ENCODE results near the gene TRIM65. TPM values are rescaled to one million over a fixed set of nuclear protein-coding genes. Genes with fewer than 3 reads are reported as not detected.

Gene TRIM65
- total and polyA plus RNA-seq, 8 donors = 8.2 to 13.1 (median 10.5) TPM

DNA sequence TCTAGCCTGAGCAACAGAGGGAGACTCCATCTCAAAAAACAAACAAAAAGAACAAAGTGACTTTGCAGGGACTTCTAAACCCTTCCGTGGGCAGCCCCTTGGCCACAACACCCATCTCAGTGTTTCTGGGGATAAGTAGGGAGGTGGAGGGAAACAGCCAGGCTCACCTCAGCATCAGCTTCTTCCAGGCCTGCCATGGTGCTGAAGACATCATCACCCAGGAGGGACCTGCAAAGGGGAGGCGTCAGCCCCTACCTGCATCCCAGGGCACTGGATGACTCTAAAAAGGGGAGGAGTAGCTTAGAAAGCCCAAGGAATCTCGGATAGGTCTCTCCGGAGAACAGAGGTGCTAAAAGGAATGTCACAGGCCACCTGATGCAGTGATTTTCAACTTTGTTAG is 34.3 kb upstream of the TRIM65 start:
- DNase-seq (peak in 1 of 6 donors; percentile 15), FAIRE-seq (no peak), ATAC-seq (no peak)
- H3K9me3 ChIP-seq = no peaks in the 10 kb centered on the region
- 83 to 88% methylated on average over 4 of the region's 4 CpGs for WGBS, 2 donors
- H3K36me3 ChIP-seq = no peaks in the 10 kb centered on the region
- intact Hi-C loops (cut with DNase I) = no loop called here
- H3K4me3 ChIP-seq = no peak overlapping the region
- H3K27ac ChIP-seq = no peak overlapping the region
- TF ChIP-seq, protein P1, sequence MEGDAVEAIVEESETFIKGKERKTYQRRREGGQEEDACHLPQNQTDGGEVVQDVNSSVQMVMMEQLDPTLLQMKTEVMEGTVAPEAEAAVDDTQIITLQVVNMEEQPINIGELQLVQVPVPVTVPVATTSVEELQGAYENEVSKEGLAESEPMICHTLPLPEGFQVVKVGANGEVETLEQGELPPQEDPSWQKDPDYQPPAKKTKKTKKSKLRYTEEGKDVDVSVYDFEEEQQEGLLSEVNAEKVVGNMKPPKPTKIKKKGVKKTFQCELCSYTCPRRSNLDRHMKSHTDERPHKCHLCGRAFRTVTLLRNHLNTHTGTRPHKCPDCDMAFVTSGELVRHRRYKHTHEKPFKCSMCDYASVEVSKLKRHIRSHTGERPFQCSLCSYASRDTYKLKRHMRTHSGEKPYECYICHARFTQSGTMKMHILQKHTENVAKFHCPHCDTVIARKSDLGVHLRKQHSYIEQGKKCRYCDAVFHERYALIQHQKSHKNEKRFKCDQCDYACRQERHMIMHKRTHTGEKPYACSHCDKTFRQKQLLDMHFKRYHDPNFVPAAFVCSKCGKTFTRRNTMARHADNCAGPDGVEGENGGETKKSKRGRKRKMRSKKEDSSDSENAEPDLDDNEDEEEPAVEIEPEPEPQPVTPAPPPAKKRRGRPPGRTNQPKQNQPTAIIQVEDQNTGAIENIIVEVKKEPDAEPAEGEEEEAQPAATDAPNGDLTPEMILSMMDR (IDR thresholded peaks at IDR 0.05) = no peak
- H3K27me3 ChIP-seq = no peaks in the 10 kb centered on the region
- H3K4me1 ChIP-seq = no peaks in the 10 kb centered on the region

DNA sequence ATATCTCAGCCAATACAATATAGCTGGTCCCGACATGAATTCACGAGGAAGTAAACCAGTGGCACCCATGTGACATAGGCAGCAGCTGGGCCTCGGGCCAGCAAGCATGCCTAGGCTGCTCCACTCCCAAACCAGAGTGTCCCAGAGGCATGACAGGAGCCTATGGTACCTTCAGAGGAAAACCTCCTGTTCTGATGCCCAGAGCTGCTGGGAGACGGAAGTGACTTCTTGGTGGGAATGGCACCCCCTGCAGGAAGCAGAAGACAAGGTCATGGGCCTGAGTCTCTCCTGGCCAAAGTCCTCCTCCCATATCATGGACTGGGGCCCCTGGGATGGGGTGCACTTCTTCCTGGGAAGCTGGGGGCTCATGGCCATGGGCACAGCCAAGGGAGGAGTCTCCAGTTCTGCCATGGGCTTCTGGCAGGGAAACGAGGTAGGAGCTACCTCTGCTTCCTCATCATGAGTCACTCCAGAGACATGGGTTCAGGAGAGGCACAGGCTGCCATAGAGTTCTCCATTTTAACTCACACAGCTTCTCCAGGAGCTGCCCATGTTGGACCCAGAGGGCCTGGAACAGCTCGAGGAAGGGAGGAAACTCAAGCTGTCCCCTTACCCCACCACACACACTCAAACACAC is 30.7 kb upstream of the TRIM65 start:
- no peak for FAIRE-seq
- intact Hi-C loops (cut with DNase I) = no loop called here

DNA sequence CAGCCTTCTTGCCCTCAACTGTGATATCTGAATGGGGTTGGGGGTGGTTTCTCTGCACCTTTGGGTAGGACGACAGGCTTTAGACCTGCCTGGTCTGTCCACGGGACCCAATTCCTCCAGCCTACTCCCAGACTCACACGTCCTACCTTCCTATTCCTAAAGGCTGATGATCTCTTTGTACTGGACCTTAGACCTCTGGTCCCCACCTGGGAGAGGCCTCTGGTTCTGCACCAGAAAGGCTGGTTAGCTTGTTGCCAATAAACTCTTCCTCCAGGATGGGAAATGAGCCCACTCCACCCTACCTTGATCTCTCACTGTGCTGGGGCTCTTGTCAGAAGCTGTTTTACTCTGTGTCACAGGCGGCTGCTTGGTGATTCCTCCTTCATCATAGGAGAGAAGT is 29.7 kb upstream of the TRIM65 start:
- no peak for ATAC-seq
- 86 to 90% methylated on average over 4 of the region's 4 CpGs for WGBS, 2 donors
- intact Hi-C loops (cut with DNase I) = no loop called here

More for the DNA sequence above, 30.7 kb upstream of the TRIM65 start:
- Histone ChIP-seq H3K4me3 (no peak overlapping the region), H3K4me1 (no peaks in the 10 kb centered on the region), H3K36me3 (no peaks in the 10 kb centered on the region), H3K27ac (no peak overlapping the region), H3K9me3 (no peaks in the 10 kb centered on the region), H3K27me3 (no peaks in the 10 kb centered on the region)
- TF ChIP-seq, protein P1 (IDR thresholded peaks at IDR 0.05) = peak in 1 of 4 donors; percentile 12
- DNase-seq = peak in 1 of 6 donors; percentile 22
- WGBS, 2 donors = 65 to 71% methylated on average over 6 of the region's 6 CpGs
- peak in 3 of 4 donors; percentile 57 to 74 (median 57) for ATAC-seq

DNA sequence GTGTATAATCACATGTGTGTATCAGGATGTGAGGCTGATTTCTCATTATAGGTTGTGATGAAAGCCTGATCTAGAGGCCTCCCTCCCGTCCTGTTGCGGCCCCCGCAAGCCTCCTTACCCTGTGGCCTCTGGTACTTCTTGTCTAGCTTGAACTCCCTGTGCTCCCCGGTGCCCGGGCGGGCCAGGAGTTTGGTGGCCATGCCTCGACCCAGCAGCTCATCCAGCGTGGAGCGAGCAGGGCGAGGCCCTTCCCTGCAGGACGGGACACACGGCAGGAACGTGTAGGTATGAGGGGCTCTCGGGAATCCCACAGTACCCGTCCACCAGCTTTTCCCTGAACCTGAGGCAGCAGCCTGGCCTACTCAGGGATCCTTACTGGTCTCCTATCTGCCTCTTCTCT is 29.2 kb upstream of the TRIM65 start:
- DNase-seq (peak in 1 of 6 donors; percentile 42), ATAC-seq (no peak), FAIRE-seq (no peak)
- TF ChIP-seq, protein P1 (IDR thresholded peaks at IDR 0.05) = no peak
- WGBS, 2 donors = 95 to 96% methylated on average over 15 of the region's 15 CpGs
- Histone ChIP-seq H3K27me3 (no peaks in the 10 kb centered on the region), H3K27ac (no peak overlapping the region), H3K36me3 (no peaks in the 10 kb centered on the region), H3K4me1 (no peaks in the 10 kb centered on the region), H3K9me3 (no peaks in the 10 kb centered on the region), H3K4me3 (no peak overlapping the region)
- intact Hi-C loops (cut with DNase I) = no loop called here

More for the DNA sequence above, 29.7 kb upstream of the TRIM65 start:
- Histone ChIP-seq H3K4me3 (no peak overlapping the region), H3K27me3 (no peaks in the 10 kb centered on the region), H3K4me1 (no peaks in the 10 kb centered on the region), H3K36me3 (no peaks in the 10 kb centered on the region), H3K9me3 (no peaks in the 10 kb centered on the region), H3K27ac (no peak overlapping the region)
- TF ChIP-seq, protein P1 (IDR thresholded peaks at IDR 0.05) = no peak
- peak in 1 of 6 donors; percentile 6 for DNase-seq
- no peak for FAIRE-seq

DNA sequence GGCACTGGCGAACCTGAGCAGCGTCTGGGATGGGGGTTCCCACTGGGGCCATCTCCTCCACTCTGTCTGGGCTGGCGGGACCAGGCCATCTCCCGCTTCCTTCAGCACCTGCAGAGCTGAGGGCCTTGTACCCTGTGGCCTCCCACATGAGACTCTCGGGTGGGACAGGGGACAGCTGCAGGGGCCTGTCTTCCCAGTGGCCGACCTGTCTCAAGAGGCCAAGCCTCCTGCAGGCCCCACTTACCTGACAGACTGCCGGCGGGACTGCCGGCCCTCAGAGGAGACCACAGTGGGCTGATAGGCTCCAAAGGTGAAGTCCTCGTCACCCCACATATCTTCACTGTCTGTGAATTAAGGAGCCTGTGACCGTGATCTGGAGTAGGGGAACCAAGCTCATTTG is 28.4 kb upstream of the TRIM65 start:
- H3K27ac ChIP-seq = no peak overlapping the region
- FAIRE-seq (no peak), ATAC-seq (no peak), DNase-seq (peak in 1 of 6 donors; percentile 38)
- no peaks in the 10 kb centered on the region for H3K4me1 ChIP-seq
- H3K9me3 ChIP-seq = no peaks in the 10 kb centered on the region
- H3K27me3 ChIP-seq = no peaks in the 10 kb centered on the region
- TF ChIP-seq, protein P1 (IDR thresholded peaks at IDR 0.05) = no peak
- intact Hi-C loops (cut with DNase I) = no loop called here
- 93 to 94% methylated on average over 11 of the region's 11 CpGs for WGBS, 2 donors
- H3K36me3 ChIP-seq = no peaks in the 10 kb centered on the region
- H3K4me3 ChIP-seq = no peak overlapping the region
